CD14-positive monocyte (primary cell): ENCODE data around the gene MAD1L1. TPM values are rescaled to one million over a fixed set of nuclear protein-coding genes. Genes with fewer than 3 reads are reported as not detected.

ENCODE experiments used
- DNase-seq, 3 donors: peaks; one replicate each; pipeline ENCODE4 v3.0.0-alpha.2; 2011 to 2022
- H2AFZ ChIP-seq: 2 replicates; pipeline ENCODE4 v1.6.0; 2012; ENCODE audit warnings: mild to moderate bottlenecking, low read depth, low read length, inconsistent platforms; ENCODE audit not compliant: insufficient read depth, poor library complexity, severe bottlenecking
- H3K27ac ChIP-seq, 2 donors: 1 replicate in 1 of 2; 2 replicates in 1 of 2; pipeline ENCODE4 v1.5.1; 2012 to 2013; ENCODE audit warnings: low read length in 2 of 2, control low read depth in 1 of 2, inconsistent platforms in 1 of 2, low read depth in 1 of 2, mild to moderate bottlenecking in 1 of 2
- H3K27me3 ChIP-seq, 2 donors: one replicate each; pipeline versions ENCODE4 v1.6.0 to v1.6.1; 2011 to 2013; ENCODE audit warnings: low read length in 2 of 2; ENCODE audit not compliant: control insufficient read depth in 2 of 2, insufficient read depth in 2 of 2
- H3K36me3 ChIP-seq, 2 donors: replicated peaks in 1 of 2; 1 replicate in 1 of 2; 2 replicates in 1 of 2; pipeline versions ENCODE4 v1.5.1 to v1.6.1; 2012 to 2013; ENCODE audit warnings: low read length in 2 of 2, control low read depth in 1 of 2, inconsistent platforms in 1 of 2, mild to moderate bottlenecking in 1 of 2; ENCODE audit not compliant: insufficient read depth in 2 of 2, control insufficient read depth in 1 of 2
- H3K4me1 ChIP-seq, 2 donors: 1 replicate in 1 of 2; 2 replicates in 1 of 2; pipeline versions ENCODE4 v1.5.1 to v1.6.1; 2012 to 2013; ENCODE audit warnings: low read length in 2 of 2, control low read depth in 1 of 2, inconsistent platforms in 1 of 2, mild to moderate bottlenecking in 1 of 2, moderate library complexity in 1 of 2; ENCODE audit not compliant: insufficient read depth in 2 of 2, control insufficient read depth in 1 of 2
- H3K4me2 ChIP-seq: replicated peaks from 2 replicates; pipeline ENCODE3; 2012; ENCODE audit warnings: low read length, moderate library complexity, mild to moderate bottlenecking; ENCODE audit not compliant: poor library complexity, severe bottlenecking; ENCODE audit errors: extremely low read depth
- H3K4me3 ChIP-seq, 3 experiments: fragments of 200-600 bp in 1 of 3; sonication (generic) in 1 of 3; replicated peaks in 1 of 3; 1 replicate in 2 of 3; 2 replicates in 1 of 3; pipeline ENCODE4 v1.5.1; 2011 to 2013; ENCODE audit warnings: low read length in 3 of 3, mild to moderate bottlenecking in 3 of 3, control low read depth in 2 of 3, low read depth in 2 of 3, inconsistent platforms in 1 of 3, moderate library complexity in 1 of 3
- H3K79me2 ChIP-seq: 2 replicates; pipeline ENCODE4 v1.6.0; 2012; ENCODE audit warnings: mild to moderate bottlenecking, control low read depth, inconsistent platforms, low read length, moderate library complexity; ENCODE audit not compliant: insufficient read depth
- H3K9ac ChIP-seq: 2 replicates; pipeline ENCODE4 v1.6.0; 2017; ENCODE audit warnings: low read length, mild to moderate bottlenecking; ENCODE audit not compliant: insufficient read depth, poor library complexity, severe bottlenecking
- H3K9me3 ChIP-seq, 2 donors: replicated peaks in 1 of 2; 1 replicate in 1 of 2; 2 replicates in 1 of 2; pipeline versions ENCODE4 v1.5.1 to v1.6.1; 2012 to 2013; ENCODE audit warnings: low read length in 2 of 2, control low read depth in 1 of 2; ENCODE audit not compliant: control insufficient read depth in 1 of 2, insufficient read depth in 1 of 2
- H4K20me1 ChIP-seq: 2 replicates; pipeline ENCODE4 v1.6.0; 2012; ENCODE audit warnings: mild to moderate bottlenecking, low read length, control low read depth, moderate library complexity; ENCODE audit not compliant: insufficient read depth
- H3K27ac Mint-ChIP-seq, 7 donors: one replicate each; pipeline ENCODE4 v1.8.0; 2020; ENCODE audit warnings: mild to moderate bottlenecking in 7 of 7, mixed read lengths in 7 of 7, moderate library complexity in 6 of 7, inconsistent platforms in 2 of 7
- H3K27me3 Mint-ChIP-seq, 3 donors: one replicate each; pipeline ENCODE4 v1.8.0; 2021 to 2022; ENCODE audit warnings: low read depth in 3 of 3, mild to moderate bottlenecking in 3 of 3, mixed read lengths in 3 of 3, moderate library complexity in 3 of 3, inconsistent platforms in 1 of 3
- H3K36me3 Mint-ChIP-seq, 2 donors: one replicate each; pipeline ENCODE4 v1.8.0; 2020; ENCODE audit warnings: mixed read lengths in 2 of 2, inconsistent platforms in 1 of 2, mild to moderate bottlenecking in 1 of 2
- H3K4me1 Mint-ChIP-seq: one replicate; pipeline ENCODE4 v1.8.0; 2020; ENCODE audit warnings: mild to moderate bottlenecking, mixed read lengths
- H3K4me3 Mint-ChIP-seq, 2 donors: one replicate each; pipeline ENCODE4 v1.8.0; 2020; ENCODE audit warnings: mild to moderate bottlenecking in 2 of 2, mixed read lengths in 2 of 2, moderate library complexity in 1 of 2
- H3K9me3 Mint-ChIP-seq, 7 donors: one replicate each; pipeline ENCODE4 v1.8.0; 2020 to 2022; ENCODE audit warnings: mixed read lengths in 7 of 7, mild to moderate bottlenecking in 6 of 7, moderate library complexity in 6 of 7, inconsistent platforms in 2 of 7
- WGBS: methylation state at CpG from one replicate; pipeline ENCODE4 v1.1.5; 2013; ENCODE audit warnings: missing lambda C conversion rate; ENCODE audit not compliant: insufficient coverage; 5-methylcytosine and 5-hydroxymethylcytosine counted together
- intact Hi-C, 2 donors: fragments of 100-400 bp; cut with micrococcal nuclease; formaldehyde crosslinking; loops; one replicate each; pipeline versions ENCODE4 v1.15.0 to v1.15.1; 2023
- polyA plus RNA-seq, 3 donors: library from polyadenylated mRNA; depleted of rRNA in 1 of 3; unstranded in 2 of 3; stranded (reverse) in 1 of 3; fragments of 300-500 nt in 2 of 3; fragments of >200 nt in 1 of 3; fragmentation: Illumina TruSeq in 2 of 3; gene quantifications; 1 replicate in 2 of 3; 2 replicates in 1 of 3; pipeline ENCODE4 v1.2.3, GENCODE V29; 2012 to 2021
- TF ChIP-seq, protein P1 (sequence below): fragments of 200-600 bp; IDR thresholded peaks from one replicate; pipeline ENCODE4 v1.8.0; 2022; ENCODE audit warnings: antibody characterized with exemption, mild to moderate bottlenecking

MAD1L1 gene
- polyA plus RNA-seq, 3 donors: 22.0 to 39.4 (median 33.2) TPM

GRCh38 chr7:2041496-2042367 is 191.0 kb downstream of the MAD1L1 start:
- Histone ChIP-seq H3K4me3 (no peak overlapping the region), H3K9me3 (peaks cover 0 to 6% of the 10 kb centered on the region in 2 donors), H3K9ac (no peak overlapping the region), H3K79me2 (no peaks in the 10 kb centered on the region), H3K27me3 (no peaks in the 10 kb centered on the region), H4K20me1 (no peaks in the 10 kb centered on the region), H3K4me2 (no peak overlapping the region), H3K4me1 (peaks cover 0 to 15% of the 10 kb centered on the region in 2 donors), H3K27ac (no peak overlapping the region), H2AFZ (no peak overlapping the region), H3K36me3 (peaks cover 18 to 26% of the 10 kb centered on the region in 2 donors)
- no peak overlapping the region for H3K4me3 Mint-ChIP-seq
- peaks cover 0 to 10% (median 3%) of the 10 kb centered on the region in 7 donors for H3K9me3 Mint-ChIP-seq
- TF ChIP-seq, protein P1, sequence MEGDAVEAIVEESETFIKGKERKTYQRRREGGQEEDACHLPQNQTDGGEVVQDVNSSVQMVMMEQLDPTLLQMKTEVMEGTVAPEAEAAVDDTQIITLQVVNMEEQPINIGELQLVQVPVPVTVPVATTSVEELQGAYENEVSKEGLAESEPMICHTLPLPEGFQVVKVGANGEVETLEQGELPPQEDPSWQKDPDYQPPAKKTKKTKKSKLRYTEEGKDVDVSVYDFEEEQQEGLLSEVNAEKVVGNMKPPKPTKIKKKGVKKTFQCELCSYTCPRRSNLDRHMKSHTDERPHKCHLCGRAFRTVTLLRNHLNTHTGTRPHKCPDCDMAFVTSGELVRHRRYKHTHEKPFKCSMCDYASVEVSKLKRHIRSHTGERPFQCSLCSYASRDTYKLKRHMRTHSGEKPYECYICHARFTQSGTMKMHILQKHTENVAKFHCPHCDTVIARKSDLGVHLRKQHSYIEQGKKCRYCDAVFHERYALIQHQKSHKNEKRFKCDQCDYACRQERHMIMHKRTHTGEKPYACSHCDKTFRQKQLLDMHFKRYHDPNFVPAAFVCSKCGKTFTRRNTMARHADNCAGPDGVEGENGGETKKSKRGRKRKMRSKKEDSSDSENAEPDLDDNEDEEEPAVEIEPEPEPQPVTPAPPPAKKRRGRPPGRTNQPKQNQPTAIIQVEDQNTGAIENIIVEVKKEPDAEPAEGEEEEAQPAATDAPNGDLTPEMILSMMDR: no peak
- intact Hi-C loops: no loop called here
- peak overlapping the region in 1 of 7 donors; percentile 57 for H3K27ac Mint-ChIP-seq
- H3K27me3 Mint-ChIP-seq: peaks cover 0 to 3% (median 0%) of the 10 kb centered on the region in 3 donors
- H3K4me1 Mint-ChIP-seq: peaks cover 21% of the 10 kb centered on the region
- WGBS: 87% methylated on average over 21 of the region's 26 CpGs
- H3K36me3 Mint-ChIP-seq: peaks cover 38 to 47% of the 10 kb centered on the region in 2 donors
- DNase-seq: no peak

GRCh38 chr7:2040893-2041270 is 191.9 kb downstream of the MAD1L1 start:
- peaks cover 39 to 52% of the 10 kb centered on the region in 2 donors for H3K36me3 Mint-ChIP-seq
- Histone ChIP-seq H3K36me3 (peaks cover 18 to 26% of the 10 kb centered on the region in 2 donors), H3K79me2 (no peaks in the 10 kb centered on the region), H3K9me3 (peaks cover 0 to 6% of the 10 kb centered on the region in 2 donors), H3K4me2 (no peak overlapping the region), H3K9ac (no peak overlapping the region), H4K20me1 (no peaks in the 10 kb centered on the region), H3K27ac (no peak overlapping the region), H3K4me3 (no peak overlapping the region), H3K27me3 (no peaks in the 10 kb centered on the region), H2AFZ (no peak overlapping the region), H3K4me1 (peaks cover 0 to 15% of the 10 kb centered on the region in 2 donors)
- H3K9me3 Mint-ChIP-seq: peaks cover 0 to 10% (median 3%) of the 10 kb centered on the region in 7 donors
- peaks cover 21% of the 10 kb centered on the region for H3K4me1 Mint-ChIP-seq
- TF ChIP-seq, protein P1: no peak
- DNase-seq: no peak
- intact Hi-C loops: no loop called here
- H3K27me3 Mint-ChIP-seq: peaks cover 0 to 3% (median 0%) of the 10 kb centered on the region in 3 donors
- H3K4me3 Mint-ChIP-seq: no peak overlapping the region
- 56% methylated on average over 6 of the region's 6 CpGs for WGBS
- H3K27ac Mint-ChIP-seq: peak overlapping the region in 1 of 7 donors; percentile 56
